DMS 273 treated with DMSO at 0.1 percent for 48 hours (cell line): ENCODE results near the gene HP1BP3.

ENCODE experiments used
- DNase-seq: peaks from one replicate; lab custom pipeline; 2025; lab: John Stamatoyannopoulos, UW

HP1BP3 gene

GRCh38 chr1:20770314-20771087 is 16.6 kb downstream of the HP1BP3 start:
- DNase-seq: no peak

DNA sequence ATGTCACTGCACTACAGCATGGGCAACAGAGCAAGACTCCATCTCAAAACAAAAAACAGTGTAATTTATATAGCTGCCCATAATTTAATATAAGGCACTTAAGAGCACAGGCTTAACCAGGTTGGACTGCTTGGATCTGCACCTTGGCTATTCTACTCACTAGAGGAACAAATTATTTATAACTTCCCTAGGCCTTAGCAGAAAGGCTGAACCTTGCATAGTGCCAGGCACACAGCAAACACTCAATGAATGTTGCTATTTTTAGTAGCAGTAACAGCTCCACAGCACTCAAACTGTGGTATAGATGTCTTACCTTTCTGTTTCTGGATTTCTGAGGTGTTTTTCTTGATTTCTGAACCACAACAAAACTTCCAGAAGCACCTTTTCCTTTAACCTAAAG is 19.8 kb downstream of the HP1BP3 start:
- DNase-seq: no peak

DNA sequence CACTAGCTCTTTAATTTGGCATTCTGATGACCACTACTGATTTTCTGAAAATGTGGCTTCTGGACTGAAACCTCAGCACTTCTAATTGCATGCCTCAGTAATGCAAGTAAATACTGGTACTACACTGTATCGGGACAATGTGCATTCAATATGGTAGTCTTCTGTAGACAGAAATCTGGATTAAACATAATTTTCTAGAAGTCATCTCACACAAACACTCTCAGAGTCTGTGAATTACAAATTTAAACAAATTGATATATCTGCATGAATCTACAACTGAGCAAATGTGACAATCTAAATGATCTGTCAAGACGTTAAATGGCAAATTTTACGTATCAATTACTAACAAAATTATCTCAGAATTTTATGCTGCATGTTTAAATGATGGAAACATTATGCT is 23.7 kb downstream of the HP1BP3 start:
- DNase-seq: no peak

DNA sequence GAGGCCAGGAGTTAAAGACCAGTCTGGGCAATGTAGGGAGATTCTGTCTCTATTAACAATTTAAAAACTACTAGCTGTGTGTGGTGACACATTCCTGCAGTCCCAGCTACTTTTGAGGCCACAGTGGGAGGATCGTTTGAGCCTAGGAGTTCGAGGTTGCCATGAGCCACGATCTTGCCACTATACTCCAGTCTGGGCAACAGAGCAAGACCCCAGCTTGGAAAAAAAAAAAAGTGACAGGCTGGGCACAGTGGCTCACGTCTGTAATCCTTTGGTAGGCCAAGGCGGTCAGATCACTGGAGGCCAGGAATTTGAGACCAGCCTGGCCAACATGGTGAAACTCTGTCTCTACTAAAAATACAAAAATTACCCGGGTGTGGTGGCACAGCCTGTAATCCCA is 26.8 kb downstream of the HP1BP3 start:
- no peak for DNase-seq

GRCh38 chr1:20753589-20753988 is 33.5 kb downstream of the HP1BP3 start:
- DNase-seq: no peak

DNA sequence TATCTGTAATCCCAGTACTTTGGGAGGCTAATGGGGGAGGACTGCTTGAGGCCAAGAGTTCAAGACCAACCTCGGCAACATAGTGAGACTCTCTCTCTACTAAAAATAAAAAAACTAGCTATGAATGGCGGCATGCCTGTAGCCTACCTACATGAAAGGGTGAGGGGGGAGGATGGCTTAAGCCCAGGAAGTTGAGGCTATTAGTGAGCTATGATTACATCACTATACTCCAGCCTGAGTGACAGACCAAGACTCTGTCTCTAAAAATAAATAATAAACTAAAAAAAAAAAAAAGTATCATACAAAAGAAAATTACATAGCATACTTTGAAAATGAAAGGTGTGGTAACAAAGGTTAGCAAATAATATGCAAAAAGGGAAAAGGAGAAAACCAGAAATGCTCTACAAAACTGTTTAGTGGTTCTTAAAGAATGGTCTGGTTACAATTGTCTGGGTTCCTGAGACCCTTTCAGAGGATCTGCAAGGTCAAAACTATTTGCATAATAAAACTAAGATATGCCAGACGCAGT is 35.6 kb downstream of the HP1BP3 start:
- DNase-seq: no peak

DNA sequence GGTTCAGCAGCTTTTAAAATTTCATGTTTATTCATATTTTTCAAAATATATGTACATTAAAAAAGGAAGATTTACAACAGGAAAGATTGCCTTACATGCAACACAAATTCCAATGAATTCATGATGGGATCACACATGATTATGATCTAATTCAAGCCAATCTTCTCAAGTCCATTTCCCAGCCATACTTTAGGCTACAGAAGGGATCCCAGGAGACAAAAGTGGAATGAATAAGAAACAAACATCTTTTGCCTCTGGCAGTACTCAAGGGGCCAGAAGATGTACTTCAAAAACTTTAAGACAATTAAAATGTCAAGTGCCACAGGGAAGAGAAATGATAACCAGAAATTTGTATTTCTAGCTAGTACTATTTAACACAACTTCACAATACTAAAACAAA is 44.4 kb downstream of the HP1BP3 start:
- DNase-seq: no peak

GRCh38 chr1:20740781-20741180 is 46.3 kb downstream of the HP1BP3 start:
- DNase-seq: no peak

DNA sequence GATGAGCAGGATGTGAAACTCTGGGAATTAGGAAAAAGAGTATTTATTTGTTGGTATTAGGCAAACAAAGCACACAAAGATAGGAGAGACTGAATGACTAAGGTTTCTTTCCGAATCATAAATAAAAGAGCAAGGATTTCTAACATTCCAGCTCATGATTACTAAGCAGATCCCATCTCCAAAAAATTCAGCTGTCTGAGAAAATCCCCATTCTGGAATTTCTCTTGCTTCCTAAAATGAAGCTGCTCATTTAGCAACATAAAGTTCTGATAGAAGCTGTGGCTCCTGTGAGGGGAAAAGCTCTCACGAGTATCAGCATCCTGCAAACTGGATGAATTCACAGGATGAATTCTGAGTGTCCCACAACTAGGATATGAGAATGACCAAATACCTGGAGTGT is 47.9 kb downstream of the HP1BP3 start:
- DNase-seq: no peak

- no peak for DNase-seq
These were observed 51.5 kb downstream of the HP1BP3 start for GRCh38 chr1:20735581-20736111.

- DNase-seq: no peak
These were observed 53.6 kb downstream of the HP1BP3 start for GRCh38 chr1:20733360-20733975.

DNA sequence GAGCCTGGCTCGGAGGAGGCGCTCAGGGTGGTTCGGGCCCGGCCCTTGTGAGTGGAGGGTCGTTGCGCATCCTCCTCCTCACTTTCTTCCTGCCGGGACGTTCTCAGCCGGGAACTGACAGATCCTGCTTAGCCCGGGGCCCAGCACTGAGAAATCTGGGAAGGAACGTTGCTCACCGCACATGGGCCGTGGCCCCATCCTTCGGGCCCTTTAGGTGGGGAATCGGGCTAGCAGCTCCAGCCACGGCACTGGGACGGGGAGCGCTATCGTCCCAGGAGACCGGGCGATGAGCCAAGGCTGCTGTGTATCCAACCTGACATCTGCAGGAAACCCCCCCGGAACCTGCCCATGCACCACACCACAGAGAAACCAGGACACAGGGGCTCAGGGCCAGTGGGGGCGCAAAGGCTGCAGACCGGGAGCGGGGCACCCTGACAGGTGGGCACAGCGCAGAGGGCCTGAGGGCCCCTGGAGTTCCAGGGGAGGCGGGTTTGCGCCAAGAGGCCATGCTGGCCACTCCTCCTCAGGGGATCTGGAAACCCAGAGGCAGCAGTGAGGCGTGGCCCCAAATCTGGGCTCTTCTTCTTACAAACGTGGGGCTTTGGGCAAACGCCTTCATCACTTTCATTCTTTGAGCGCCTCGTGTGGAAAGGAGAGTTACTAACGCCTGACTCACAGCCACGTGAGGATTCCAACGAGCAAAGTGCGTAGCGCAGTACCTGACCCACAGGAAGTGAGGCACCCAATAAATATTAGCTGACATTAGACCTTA is 54.3 kb downstream of the HP1BP3 start, which contains the start of gene SH2D5:
Gene SH2D5, minus strand, starts transcription at position 116 of the 772 bp plus-strand sequence. CDS start 4,659 bp downstream, outside the sequence.
- DNase-seq: peak; percentile 69

DNA sequence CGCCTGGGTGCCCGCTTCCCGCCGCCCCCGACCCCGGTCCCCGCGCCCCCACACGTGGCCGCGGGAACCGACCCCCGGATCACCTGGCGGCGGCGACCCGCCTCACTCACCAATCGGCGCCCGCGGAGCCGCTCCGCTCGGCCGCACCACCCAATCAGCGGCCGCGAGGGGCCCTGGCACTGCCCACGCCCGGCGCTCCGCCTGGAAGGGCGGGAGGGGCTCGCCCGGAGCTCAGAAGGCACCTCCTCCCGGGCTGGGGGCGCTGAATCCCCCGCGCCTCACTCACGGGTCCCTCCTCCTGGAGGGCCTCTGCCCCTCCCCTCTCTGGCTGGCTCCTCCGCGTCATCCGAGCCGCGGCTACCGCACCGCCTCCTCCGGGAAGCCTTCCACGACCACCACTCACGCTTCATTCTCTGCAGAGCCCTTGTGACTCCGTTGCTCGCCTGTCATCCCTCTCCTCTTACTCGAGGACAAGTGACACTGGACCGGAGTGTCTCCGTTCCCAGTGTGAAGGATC is 55.0 kb downstream of the HP1BP3 start:
- DNase-seq: no peak

- DNase-seq: no peak
These were observed 55.8 kb downstream of the HP1BP3 start for GRCh38 chr1:20731057-20731991.

- no peak for DNase-seq
These were observed 56.4 kb downstream of the HP1BP3 start for GRCh38 chr1:20730690-20731056.

DNA sequence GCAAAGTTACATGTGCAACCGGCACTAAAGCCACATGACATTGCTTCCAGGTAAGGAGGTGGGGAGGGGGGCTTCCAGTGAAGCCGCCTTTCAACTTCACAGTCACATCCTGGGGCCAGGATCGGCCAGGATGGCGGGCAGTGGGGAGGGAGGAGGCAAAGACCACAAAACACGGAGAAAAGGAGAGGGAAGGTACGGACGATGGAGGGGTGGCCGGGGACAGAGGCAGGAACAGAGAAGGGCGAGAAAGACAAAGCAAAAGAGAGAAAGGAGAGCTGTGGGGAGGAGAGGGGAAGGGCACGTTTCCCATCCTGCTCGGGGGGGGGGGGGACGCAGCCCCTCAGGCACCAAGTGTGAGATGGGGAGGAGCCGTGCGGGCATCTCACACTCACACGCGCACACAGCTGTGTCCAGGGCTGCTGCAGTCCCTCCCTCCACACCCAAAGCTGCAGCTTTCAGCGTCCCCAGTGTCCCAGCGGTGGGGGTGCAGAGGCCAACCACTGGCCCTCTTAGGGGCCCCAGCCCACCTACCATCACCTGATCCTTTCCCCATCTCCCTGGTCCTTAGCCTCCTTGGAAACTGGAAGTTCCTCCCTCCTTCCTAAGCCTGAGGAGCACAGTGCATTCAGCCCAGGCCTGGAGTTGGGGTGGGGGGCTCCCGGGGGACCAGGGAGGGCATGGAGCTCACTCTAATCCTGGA is 57.0 kb downstream of the HP1BP3 start:
- DNase-seq: no peak

DNA sequence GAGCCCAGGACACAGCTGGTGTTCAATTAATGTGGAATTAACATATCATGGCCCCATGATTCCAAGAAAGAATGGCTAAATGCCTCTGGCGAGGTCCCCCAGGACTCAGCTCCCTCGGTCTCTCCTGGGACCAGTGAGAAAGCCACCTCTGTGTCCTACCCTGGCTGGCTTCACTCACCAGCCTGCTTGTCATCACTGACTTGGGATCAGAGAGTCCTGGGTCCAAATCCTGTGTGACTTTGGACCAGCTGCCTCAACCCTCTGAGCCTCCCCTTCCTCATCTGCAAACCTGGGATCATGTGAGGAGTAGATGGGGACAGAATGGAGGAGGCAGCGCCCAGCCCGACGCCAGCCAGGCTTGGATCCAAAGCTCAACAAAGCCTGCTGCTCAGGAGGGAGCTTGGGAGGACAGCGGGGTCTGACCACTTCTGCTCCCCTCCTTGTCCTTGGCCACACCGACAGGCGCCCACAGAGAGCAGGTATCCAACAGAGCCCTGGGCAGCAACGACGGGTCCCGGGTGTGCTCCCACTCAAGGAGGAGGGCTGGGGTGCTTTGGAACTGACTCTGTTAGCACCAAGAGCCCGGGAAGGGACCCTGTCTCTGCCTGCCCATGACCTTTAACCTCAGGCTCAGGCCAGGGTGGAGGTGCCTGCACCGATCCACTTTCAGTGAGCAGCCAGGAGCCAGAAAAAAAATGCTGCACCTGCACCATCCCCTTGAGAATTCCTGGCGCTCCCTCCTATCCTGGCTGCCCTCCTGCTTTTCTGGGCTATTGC is 57.8 kb downstream of the HP1BP3 start:
- DNase-seq: no peak

DNA sequence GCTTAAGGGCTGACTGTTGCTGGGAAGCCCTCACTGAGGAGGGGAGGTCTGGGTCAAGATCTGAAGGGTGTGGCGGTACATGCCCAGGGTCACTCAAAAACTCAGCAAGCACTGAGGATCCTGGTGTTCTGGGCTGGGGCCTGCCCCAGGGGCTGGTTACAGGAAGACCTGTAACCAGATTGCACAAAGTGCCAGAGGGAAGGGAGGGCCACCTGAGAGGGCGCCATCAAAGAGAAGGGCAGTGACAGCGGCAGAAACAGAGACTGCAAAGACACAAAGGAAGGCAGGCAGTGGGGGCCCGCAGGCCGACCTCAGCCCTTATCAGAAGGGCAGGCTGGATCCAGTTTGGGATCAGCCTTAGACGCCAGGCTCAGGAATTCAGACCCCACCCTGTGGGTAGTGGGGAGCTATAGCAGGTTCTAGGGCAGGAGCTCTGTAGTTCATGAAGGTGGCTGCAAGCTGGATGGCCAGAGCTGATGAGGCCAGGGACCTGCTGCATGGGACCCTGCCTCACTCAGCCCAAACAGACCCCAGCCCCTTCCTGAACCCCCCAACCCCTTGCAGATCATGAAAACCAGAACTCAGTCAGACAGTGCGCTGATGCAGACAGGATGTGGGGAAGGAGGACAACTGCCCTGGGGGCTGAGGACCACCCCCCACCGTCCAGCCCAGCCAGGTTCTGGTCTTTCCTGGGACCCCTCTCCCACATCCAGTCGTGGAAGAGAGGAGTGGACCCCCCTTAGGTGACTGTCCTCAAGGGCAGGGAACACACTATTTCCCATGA is 58.5 kb downstream of the HP1BP3 start:
- DNase-seq: no peak
